Measurements from ENCODE around the gene SCG3. TPM values are rescaled to one million over a fixed set of nuclear protein-coding genes. Genes with fewer than 3 reads are reported as not detected.

SCG3 gene
- total and polyA plus RNA-seq, 2 of the 13 experiments (the other 11 are each of a cell fraction or from before 2014, with no cell fraction given) = not detected

DNA sequence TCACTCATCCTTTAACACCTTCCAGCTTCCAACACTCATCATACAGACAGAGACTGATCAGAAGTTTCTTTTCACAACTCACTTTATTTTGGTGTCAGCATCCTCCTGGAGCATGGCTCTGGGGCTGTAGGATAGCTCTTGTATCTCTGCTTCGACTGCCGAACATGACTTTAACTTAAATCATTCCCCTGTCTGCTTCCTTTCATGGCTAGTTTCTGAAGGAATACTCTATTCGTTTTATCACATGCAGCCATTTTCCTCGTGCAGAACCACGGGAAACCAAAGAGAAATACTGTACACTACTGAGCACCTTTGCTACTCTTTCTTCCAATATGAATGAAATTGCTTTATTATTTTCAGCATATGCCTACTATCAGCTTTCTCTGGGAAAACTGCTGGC lies 68.0 kb downstream of the SCG3 start:
- BruUV-seq (replicated peaks) = no TSS peak
- Histone ChIP-seq H3K4me2 (ENCODE audit: low read depth, low read length) (no peak overlapping the region), H3K27me3 (ENCODE audit: control insufficient read depth in 1 of 2, insufficient read depth in 2 of 2, low read length in 2 of 2) (peaks cover 4 to 53% of the 10 kb centered on the region in 2 experiments; a peak in 4 of 5 replicates), H3K36me3 (replicated peaks in 1 of 2; ENCODE audit: control insufficient read depth in 1 of 2, insufficient read depth in 2 of 2, low read length in 2 of 2) (no peaks in the 10 kb centered on the region), H3K9me3 (ENCODE audit: low read length) (no peaks in the 10 kb centered on the region), H3K4me3 (replicated peaks in 1 of 3; ENCODE audit: insufficient read depth in 1 of 3, low read depth in 2 of 3, low read length in 3 of 3) (no peak overlapping the region), H3K27ac (ENCODE audit: extremely low read length, insufficient read depth, low read length) (no peak overlapping the region), H3K79me2 (ENCODE audit: insufficient read depth, low read length) (no peaks in the 10 kb centered on the region), H2AFZ (ENCODE audit: low read length) (no peak overlapping the region), H4K20me1 (ENCODE audit: insufficient read depth, low read length) (no peaks in the 10 kb centered on the region), H3K4me1 (ENCODE audit: insufficient read depth, low read length) (no peaks in the 10 kb centered on the region), H3K9ac (ENCODE audit: insufficient read depth, low read depth, low read length) (no peak overlapping the region)
- FAIRE-seq (no peak), DNase-seq (ENCODE audit: low spot score) (no peak), ATAC-seq (no peak)
- ChIA-PET CTCF (ENCODE audit: low intra/inter-chr PET ratio, low total read pairs) (no interaction called here), POLR2A (no interaction called here)
- in situ Hi-C loops (cut with HindIII; ENCODE audit: extremely low pct_ligation_motif_present, low pct_unique_long_range_greater_than_20kb) (no loop called here), intact Hi-C loops (cut with micrococcal nuclease; ENCODE audit: unreplicated experiment) (no loop called here)
- WGBS (ENCODE audit: low lambda C conversion rate) = 9% methylated on average over 5 of the region's 5 CpGs
- TF ChIP-seq SNAPC2 (CRISPR knock-in tag; IDR thresholded peaks at IDR 0.05) = no peak
- TF ChIP-seq ZNF335 (CRISPR knock-in tag; IDR thresholded peaks at IDR 0.05) = no peak
- TF ChIP-seq SOX5 (CRISPR knock-in tag; IDR thresholded peaks at IDR 0.05; ENCODE audit: borderline replicate concordance) = no peak
- TF ChIP-seq, protein P1, sequence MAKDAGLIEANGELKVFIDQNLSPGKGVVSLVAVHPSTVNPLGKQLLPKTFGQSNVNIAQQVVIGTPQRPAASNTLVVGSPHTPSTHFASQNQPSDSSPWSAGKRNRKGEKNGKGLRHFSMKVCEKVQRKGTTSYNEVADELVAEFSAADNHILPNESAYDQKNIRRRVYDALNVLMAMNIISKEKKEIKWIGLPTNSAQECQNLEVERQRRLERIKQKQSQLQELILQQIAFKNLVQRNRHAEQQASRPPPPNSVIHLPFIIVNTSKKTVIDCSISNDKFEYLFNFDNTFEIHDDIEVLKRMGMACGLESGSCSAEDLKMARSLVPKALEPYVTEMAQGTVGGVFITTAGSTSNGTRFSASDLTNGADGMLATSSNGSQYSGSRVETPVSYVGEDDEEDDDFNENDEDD (CRISPR knock-in tag; IDR thresholded peaks at IDR 0.05; ENCODE audit: borderline replicate concordance) = no peak
- no peak for TF ChIP-seq ZNF891 (CRISPR knock-in tag; IDR thresholded peaks at IDR 0.05)
- TF ChIP-seq GABPA (IDR thresholded peaks at IDR 0.05; ENCODE audit: low read depth, low read length) = no peak
- TF ChIP-seq GABPA (CRISPR knock-in tag; IDR thresholded peaks at IDR 0.05; ENCODE audit: low read depth) = no peak
- TF ChIP-seq ZNF230 (CRISPR knock-in tag; IDR thresholded peaks at IDR 0.05) = no peak
- TF ChIP-seq KDM2A (CRISPR knock-in tag; IDR thresholded peaks at IDR 0.05; ENCODE audit: borderline replicate concordance, low read depth) = no peak

DNA sequence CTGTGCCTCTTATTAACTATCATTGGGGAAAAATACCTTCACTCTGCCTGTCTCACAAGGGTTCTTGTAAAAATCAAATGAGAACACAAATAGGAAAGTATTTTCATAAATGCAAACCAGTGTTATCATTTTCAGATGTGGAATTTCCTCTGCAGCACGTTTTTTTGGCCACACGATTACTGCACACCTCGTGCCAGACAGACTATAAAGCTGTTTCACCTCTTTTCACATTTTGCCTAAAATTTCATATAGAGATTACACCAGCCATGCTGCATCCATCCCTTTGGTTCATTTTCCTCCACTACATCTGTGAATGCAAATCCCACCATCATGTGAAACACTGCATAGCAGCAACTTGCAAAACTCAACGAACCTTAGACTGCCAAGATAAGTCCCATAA lies 68.9 kb downstream of the SCG3 start:
- intact Hi-C loops (cut with micrococcal nuclease; ENCODE audit: unreplicated experiment) (no loop called here), in situ Hi-C loops (cut with HindIII; ENCODE audit: extremely low pct_ligation_motif_present, low pct_unique_long_range_greater_than_20kb) (no loop called here)
- ATAC-seq (no peak), FAIRE-seq (no peak), DNase-seq (ENCODE audit: low spot score) (no peak)
- BruUV-seq (replicated peaks) = no TSS peak
- Histone ChIP-seq H3K36me3 (replicated peaks in 1 of 2; ENCODE audit: control insufficient read depth in 1 of 2, insufficient read depth in 2 of 2, low read length in 2 of 2) (no peaks in the 10 kb centered on the region), H3K79me2 (ENCODE audit: insufficient read depth, low read length) (no peaks in the 10 kb centered on the region), H3K27ac (ENCODE audit: extremely low read length, insufficient read depth, low read length) (no peak overlapping the region), H3K9me3 (ENCODE audit: low read length) (no peaks in the 10 kb centered on the region), H2AFZ (ENCODE audit: low read length) (no peak overlapping the region), H3K4me1 (ENCODE audit: insufficient read depth, low read length) (no peaks in the 10 kb centered on the region), H4K20me1 (ENCODE audit: insufficient read depth, low read length) (no peaks in the 10 kb centered on the region), H3K4me3 (replicated peaks in 1 of 3; ENCODE audit: insufficient read depth in 1 of 3, low read depth in 2 of 3, low read length in 3 of 3) (no peak overlapping the region), H3K27me3 (ENCODE audit: control insufficient read depth in 1 of 2, insufficient read depth in 2 of 2, low read length in 2 of 2) (peaks cover 4 to 55% of the 10 kb centered on the region in 2 experiments; a peak in 4 of 5 replicates), H3K9ac (ENCODE audit: insufficient read depth, low read depth, low read length) (no peak overlapping the region), H3K4me2 (ENCODE audit: low read depth, low read length) (no peak overlapping the region)
- ChIA-PET CTCF (ENCODE audit: low intra/inter-chr PET ratio, low total read pairs) (no interaction called here), POLR2A (no interaction called here)
- 6% methylated on average over 4 of the region's 4 CpGs for WGBS (ENCODE audit: low lambda C conversion rate)
- TF ChIP-seq, protein P2, sequence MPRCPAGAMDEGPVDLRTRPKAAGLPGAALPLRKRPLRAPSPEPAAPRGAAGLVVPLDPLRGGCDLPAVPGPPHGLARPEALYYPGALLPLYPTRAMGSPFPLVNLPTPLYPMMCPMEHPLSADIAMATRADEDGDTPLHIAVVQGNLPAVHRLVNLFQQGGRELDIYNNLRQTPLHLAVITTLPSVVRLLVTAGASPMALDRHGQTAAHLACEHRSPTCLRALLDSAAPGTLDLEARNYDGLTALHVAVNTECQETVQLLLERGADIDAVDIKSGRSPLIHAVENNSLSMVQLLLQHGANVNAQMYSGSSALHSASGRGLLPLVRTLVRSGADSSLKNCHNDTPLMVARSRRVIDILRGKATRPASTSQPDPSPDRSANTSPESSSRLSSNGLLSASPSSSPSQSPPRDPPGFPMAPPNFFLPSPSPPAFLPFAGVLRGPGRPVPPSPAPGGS (CRISPR knock-in tag; IDR thresholded peaks at IDR 0.05) = no peak
- TF ChIP-seq, protein P3, sequence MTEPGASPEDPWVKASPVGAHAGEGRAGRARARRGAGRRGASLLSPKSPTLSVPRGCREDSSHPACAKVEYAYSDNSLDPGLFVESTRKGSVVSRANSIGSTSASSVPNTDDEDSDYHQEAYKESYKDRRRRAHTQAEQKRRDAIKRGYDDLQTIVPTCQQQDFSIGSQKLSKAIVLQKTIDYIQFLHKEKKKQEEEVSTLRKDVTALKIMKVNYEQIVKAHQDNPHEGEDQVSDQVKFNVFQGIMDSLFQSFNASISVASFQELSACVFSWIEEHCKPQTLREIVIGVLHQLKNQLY (CRISPR knock-in tag; IDR thresholded peaks at IDR 0.05) = no peak
- TF ChIP-seq NCOA5 (CRISPR knock-in tag; IDR thresholded peaks at IDR 0.05) (no peak), ZNF678 (CRISPR knock-in tag; IDR thresholded peaks at IDR 0.05) (no peak)
- TF ChIP-seq, protein P4, sequence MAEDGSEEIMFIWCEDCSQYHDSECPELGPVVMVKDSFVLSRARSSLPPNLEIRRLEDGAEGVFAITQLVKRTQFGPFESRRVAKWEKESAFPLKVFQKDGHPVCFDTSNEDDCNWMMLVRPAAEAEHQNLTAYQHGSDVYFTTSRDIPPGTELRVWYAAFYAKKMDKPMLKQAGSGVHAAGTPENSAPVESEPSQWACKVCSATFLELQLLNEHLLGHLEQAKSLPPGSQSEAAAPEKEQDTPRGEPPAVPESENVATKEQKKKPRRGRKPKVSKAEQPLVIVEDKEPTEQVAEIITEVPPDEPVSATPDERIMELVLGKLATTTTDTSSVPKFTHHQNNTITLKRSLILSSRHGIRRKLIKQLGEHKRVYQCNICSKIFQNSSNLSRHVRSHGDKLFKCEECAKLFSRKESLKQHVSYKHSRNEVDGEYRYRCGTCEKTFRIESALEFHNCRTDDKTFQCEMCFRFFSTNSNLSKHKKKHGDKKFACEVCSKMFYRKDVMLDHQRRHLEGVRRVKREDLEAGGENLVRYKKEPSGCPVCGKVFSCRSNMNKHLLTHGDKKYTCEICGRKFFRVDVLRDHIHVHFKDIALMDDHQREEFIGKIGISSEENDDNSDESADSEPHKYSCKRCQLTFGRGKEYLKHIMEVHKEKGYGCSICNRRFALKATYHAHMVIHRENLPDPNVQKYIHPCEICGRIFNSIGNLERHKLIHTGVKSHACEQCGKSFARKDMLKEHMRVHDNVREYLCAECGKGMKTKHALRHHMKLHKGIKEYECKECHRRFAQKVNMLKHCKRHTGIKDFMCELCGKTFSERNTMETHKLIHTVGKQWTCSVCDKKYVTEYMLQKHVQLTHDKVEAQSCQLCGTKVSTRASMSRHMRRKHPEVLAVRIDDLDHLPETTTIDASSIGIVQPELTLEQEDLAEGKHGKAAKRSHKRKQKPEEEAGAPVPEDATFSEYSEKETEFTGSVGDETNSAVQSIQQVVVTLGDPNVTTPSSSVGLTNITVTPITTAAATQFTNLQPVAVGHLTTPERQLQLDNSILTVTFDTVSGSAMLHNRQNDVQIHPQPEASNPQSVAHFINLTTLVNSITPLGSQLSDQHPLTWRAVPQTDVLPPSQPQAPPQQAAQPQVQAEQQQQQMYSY (CRISPR knock-in tag; IDR thresholded peaks at IDR 0.05) = no peak
